Kidney epithelial cell (primary cell): ENCODE results near the gene SCN5A. TPM values are rescaled to one million over a fixed set of nuclear protein-coding genes. Genes with fewer than 3 reads are reported as not detected.

ENCODE experiments used
- DNase-seq: peaks from one replicate; pipeline ENCODE4 v3.0.0-alpha.2; 2010; ENCODE audit warnings: low read depth
- H3K27me3 ChIP-seq: 2 replicates; pipeline ENCODE4 v1.6.0; 2011; ENCODE audit warnings: low read length; ENCODE audit not compliant: control insufficient read depth, insufficient read depth
- H3K36me3 ChIP-seq: 2 replicates; pipeline ENCODE4 v1.5.1; 2011; ENCODE audit warnings: low read length; ENCODE audit not compliant: control insufficient read depth, insufficient read depth
- H3K4me3 ChIP-seq: 2 replicates; pipeline ENCODE4 v1.5.1; 2011; ENCODE audit warnings: low read depth, mild to moderate bottlenecking, control low read depth, low read length
- total RNA-seq: library from RNA; depleted of rRNA; stranded (reverse); fragments of >200 nt; gene quantifications from 2 replicates; pipeline ENCODE4 v1.2.3, GENCODE V29; 2015
- TF ChIP-seq, protein P1 (sequence below): IDR thresholded peaks from 2 replicates; pipeline ENCODE4 v1.5.1; 2011; ENCODE audit warnings: mild to moderate bottlenecking, moderate library complexity, low read length, control low read depth, inconsistent platforms; ENCODE audit not compliant: insufficient read depth, poor library complexity, severe bottlenecking

SCN5A gene
- total RNA-seq, 1 donor from 2014 or later, result 3.8 TPM

DNA sequence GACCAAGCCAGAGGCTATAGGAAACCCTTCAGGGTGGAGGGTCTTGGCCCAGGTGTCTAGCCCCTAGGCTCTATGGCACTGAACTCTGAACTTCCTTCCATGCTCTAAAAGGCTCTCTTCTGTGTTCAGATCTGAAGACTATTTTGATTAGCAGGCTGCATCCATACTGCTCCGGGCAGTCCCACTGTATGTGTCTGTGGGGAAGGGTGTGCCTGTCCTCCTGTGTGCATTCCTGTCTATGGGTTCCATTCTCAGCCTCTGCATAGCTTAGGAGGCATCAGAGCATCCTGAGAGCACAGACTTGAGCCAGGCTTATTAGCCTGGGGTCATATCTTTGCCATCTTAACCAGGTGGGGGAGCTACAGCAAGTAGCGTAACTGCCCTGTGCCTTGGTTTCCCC lies 115.3 kb downstream of the SCN5A start:
- Histone ChIP-seq H3K4me3 (no peak overlapping the region), H3K36me3 (no peaks in the 10 kb centered on the region), H3K27me3 (no peaks in the 10 kb centered on the region)
- TF ChIP-seq, protein P1, sequence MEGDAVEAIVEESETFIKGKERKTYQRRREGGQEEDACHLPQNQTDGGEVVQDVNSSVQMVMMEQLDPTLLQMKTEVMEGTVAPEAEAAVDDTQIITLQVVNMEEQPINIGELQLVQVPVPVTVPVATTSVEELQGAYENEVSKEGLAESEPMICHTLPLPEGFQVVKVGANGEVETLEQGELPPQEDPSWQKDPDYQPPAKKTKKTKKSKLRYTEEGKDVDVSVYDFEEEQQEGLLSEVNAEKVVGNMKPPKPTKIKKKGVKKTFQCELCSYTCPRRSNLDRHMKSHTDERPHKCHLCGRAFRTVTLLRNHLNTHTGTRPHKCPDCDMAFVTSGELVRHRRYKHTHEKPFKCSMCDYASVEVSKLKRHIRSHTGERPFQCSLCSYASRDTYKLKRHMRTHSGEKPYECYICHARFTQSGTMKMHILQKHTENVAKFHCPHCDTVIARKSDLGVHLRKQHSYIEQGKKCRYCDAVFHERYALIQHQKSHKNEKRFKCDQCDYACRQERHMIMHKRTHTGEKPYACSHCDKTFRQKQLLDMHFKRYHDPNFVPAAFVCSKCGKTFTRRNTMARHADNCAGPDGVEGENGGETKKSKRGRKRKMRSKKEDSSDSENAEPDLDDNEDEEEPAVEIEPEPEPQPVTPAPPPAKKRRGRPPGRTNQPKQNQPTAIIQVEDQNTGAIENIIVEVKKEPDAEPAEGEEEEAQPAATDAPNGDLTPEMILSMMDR, result no peak
- no peak for DNase-seq

GRCh38 chr3:38533285-38533976 lies 116.1 kb downstream of the SCN5A start:
- TF ChIP-seq, protein P1, result no peak
- DNase-seq, result no peak
- Histone ChIP-seq H3K4me3 (no peak overlapping the region), H3K36me3 (no peaks in the 10 kb centered on the region), H3K27me3 (no peaks in the 10 kb centered on the region)

DNA sequence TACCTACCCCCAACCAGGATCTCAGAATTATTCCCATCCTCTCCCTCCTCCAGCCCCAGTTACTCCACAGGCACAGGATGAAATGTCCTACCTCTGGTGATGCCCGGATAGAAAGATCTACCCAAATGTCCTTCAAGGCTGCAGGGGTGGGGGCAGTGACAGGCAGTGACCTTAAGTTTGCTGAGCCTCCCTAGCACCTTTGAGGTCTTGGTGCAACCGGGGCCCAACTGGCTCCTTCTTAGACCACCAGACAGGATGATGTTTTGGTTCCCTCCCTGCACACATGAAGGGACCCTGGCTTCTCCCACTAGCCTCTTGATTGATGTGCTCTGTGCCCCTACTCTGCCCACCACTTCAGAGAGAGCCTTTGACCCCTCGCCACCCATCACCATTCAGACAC lies 117.0 kb downstream of the SCN5A start:
- Histone ChIP-seq H3K27me3 (no peaks in the 10 kb centered on the region), H3K4me3 (no peak overlapping the region), H3K36me3 (no peaks in the 10 kb centered on the region)
- TF ChIP-seq, protein P1, result no peak
- no peak for DNase-seq

GRCh38 chr3:38528457-38528856 lies 121.0 kb downstream of the SCN5A start:
- no peak overlapping the region for H3K4me3 ChIP-seq
- DNase-seq, result no peak
- no peaks in the 10 kb centered on the region for H3K36me3 ChIP-seq
- TF ChIP-seq, protein P1, result peak; percentile 7
- H3K27me3 ChIP-seq, result no peaks in the 10 kb centered on the region

DNA sequence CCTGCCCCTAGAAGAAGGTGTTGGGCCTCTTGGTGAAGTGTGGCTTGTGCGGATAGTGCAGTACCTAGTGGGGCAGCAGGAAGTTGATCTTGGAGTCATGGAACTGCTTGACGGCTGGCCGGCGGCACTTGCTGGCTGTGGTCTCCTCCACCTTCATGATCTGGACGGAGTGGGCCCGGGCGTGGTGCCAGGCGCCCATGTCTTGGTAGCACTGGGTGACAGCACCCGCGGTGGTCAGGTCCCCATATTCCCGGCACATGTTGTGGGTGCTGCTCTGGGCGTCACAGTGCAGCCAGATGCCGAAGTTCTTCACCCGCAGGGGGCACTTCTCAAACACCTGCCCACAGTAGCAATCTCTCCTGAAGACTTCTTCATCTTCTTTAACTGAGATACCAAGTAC lies 122.7 kb downstream of the SCN5A start:
- DNase-seq, result no peak
- Histone ChIP-seq H3K36me3 (no peaks in the 10 kb centered on the region), H3K27me3 (no peaks in the 10 kb centered on the region), H3K4me3 (no peak overlapping the region)
- TF ChIP-seq, protein P1, result no peak

DNA sequence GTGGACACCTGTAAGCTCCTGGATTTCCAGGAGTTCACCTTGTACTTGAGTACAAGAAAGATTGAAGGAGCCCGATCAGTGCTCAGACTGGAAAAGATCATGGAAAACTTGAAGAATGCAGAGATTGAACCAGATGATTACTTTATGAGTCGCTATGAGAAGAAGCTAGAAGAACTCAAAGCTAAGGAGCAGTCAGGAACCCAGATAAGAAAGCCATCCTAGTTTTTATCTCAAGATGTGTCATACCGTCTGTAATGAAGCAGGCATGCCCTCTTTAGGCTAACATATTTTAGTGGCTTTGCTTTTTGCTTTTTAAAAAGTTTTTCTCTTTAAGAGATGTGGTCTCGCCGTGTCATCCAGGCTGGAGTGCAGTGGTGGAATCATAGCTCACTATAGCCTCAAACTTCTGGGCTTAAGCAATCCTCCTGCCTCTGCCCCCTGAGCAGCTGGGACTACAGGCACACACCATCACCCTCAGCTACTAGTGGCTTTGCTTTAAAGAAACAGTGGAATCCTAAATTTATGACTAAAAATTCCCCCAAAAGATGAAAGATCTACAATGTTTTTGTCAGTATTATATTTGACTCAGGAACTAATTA lies 125.2 kb downstream of the SCN5A start:
- no peaks in the 10 kb centered on the region for H3K27me3 ChIP-seq

More for the DNA sequence above, 125.2 kb downstream of the SCN5A start:
- DNase-seq, result no peak
- H3K36me3 ChIP-seq, result no peaks in the 10 kb centered on the region
- no peak overlapping the region for H3K4me3 ChIP-seq
- TF ChIP-seq, protein P1, result no peak
